Naive thymus-derived CD4-positive, alpha-beta T cell (primary cell): ENCODE measurements around the gene DOCK2. TPM values are rescaled to one million over a fixed set of nuclear protein-coding genes. Genes with fewer than 3 reads are reported as not detected.
A peak's percentile ranks its signal among the peaks of the same experiment; 100 is the strongest.
"Not testable (repeated sequence)": the region's sequence is repeated elsewhere in the genome, so short reads cannot be mapped to it uniquely, and the experiment has no call there.

Experiments used
- ATAC-seq: fragments of 150-1000 bp; cut with Tn5 transposase; 2 replicates; pipeline ENCODE4 v1.10.0; 2021; ENCODE audit warnings: mild to moderate bottlenecking, moderate library complexity
- CTCF ChIA-PET: fragments of 350-600 bp; sonication (Branson Sonifier 250); formaldehyde crosslinking; loops from one replicate; lab custom pipeline; 2021; ENCODE audit warnings: antibody characterized with exemption; lab: Charles Lee
- POLR2A ChIA-PET: fragments of 350-600 bp; sonication (Branson Sonifier 250); formaldehyde crosslinking; loops from one replicate; lab custom pipeline; 2021; ENCODE audit warnings: antibody characterized with exemption, inconsistent platforms; lab: Charles Lee
- DNase-seq, 9 donors: peaks; one replicate each; pipeline versions ENCODE4 v3.0.0 to v3.0.0-alpha.2; 2020 to 2022; ENCODE audit warnings: mixed read lengths in 1 of 9
- H3K27ac ChIP-seq: one replicate; pipeline ENCODE4 v1.7.0; 2013; ENCODE audit warnings: mild to moderate bottlenecking, low read depth, low read length, moderate library complexity
- H3K27me3 ChIP-seq, 2 donors: one replicate each; pipeline ENCODE4 v1.7.0; 2013; ENCODE audit warnings: low read length in 2 of 2, mild to moderate bottlenecking in 2 of 2, moderate library complexity in 2 of 2; ENCODE audit not compliant: control insufficient read depth in 2 of 2, insufficient read depth in 2 of 2
- H3K36me3 ChIP-seq, 3 experiments: 1 replicate in 2 of 3; 2 replicates in 1 of 3; pipeline ENCODE4 v1.7.0; 2013; ENCODE audit warnings: low read length in 3 of 3, mild to moderate bottlenecking in 3 of 3, moderate library complexity in 1 of 3; ENCODE audit not compliant: insufficient read depth in 3 of 3, control insufficient read depth in 2 of 3
- H3K4me1 ChIP-seq, 2 donors: one replicate each; pipeline ENCODE4 v1.7.0; 2013; ENCODE audit warnings: low read length in 2 of 2, mild to moderate bottlenecking in 2 of 2, moderate library complexity in 1 of 2; ENCODE audit not compliant: control insufficient read depth in 2 of 2, insufficient read depth in 2 of 2
- H3K4me3 ChIP-seq: 2 replicates; pipeline ENCODE4 v1.7.0; 2013; ENCODE audit warnings: mild to moderate bottlenecking, low read length
- H3K9me3 ChIP-seq, 3 experiments: 1 replicate in 2 of 3; 2 replicates in 1 of 3; pipeline ENCODE4 v1.7.0; 2013; ENCODE audit warnings: low read length in 3 of 3; ENCODE audit not compliant: control insufficient read depth in 2 of 3
- H3K27ac Mint-ChIP-seq, 9 donors: one replicate each; pipeline ENCODE4 v1.8.0; 2020 to 2022; ENCODE audit warnings: mixed read lengths in 9 of 9, mild to moderate bottlenecking in 8 of 9, moderate library complexity in 5 of 9, inconsistent platforms in 2 of 9
- H3K27me3 Mint-ChIP-seq, 5 donors: one replicate each; pipeline ENCODE4 v1.8.0; 2021 to 2022; ENCODE audit warnings: mixed read lengths in 5 of 5, mild to moderate bottlenecking in 1 of 5
- H3K36me3 Mint-ChIP-seq, 5 donors: one replicate each; pipeline ENCODE4 v1.8.0; 2020 to 2022; ENCODE audit warnings: mixed read lengths in 5 of 5, mild to moderate bottlenecking in 3 of 5, inconsistent platforms in 1 of 5
- H3K4me1 Mint-ChIP-seq, 7 donors: one replicate each; pipeline ENCODE4 v1.8.0; 2020 to 2022; ENCODE audit warnings: mixed read lengths in 7 of 7, mild to moderate bottlenecking in 3 of 7, inconsistent platforms in 1 of 7
- H3K4me3 Mint-ChIP-seq, 10 donors: one replicate each; pipeline ENCODE4 v1.8.0; 2020 to 2022; ENCODE audit warnings: mild to moderate bottlenecking in 10 of 10, mixed read lengths in 10 of 10, moderate library complexity in 6 of 10, inconsistent platforms in 2 of 10
- H3K9me3 Mint-ChIP-seq, 11 donors: one replicate each; pipeline ENCODE4 v1.8.0; 2020 to 2022; ENCODE audit warnings: mixed read lengths in 11 of 11, mild to moderate bottlenecking in 4 of 11, inconsistent platforms in 1 of 11, moderate library complexity in 1 of 11
- intact Hi-C, 2 donors: fragments of 100-400 bp; cut with micrococcal nuclease; formaldehyde crosslinking; loops; one replicate each; pipeline ENCODE4 v1.15.1; 2023
- polyA plus RNA-seq, 2 donors: library from polyadenylated mRNA; unstranded; fragments of 300-500 nt; fragmentation: Illumina TruSeq; gene quantifications; one replicate each; pipeline ENCODE4 v1.2.3, GENCODE V29; 2021
- total RNA-seq, 6 experiments: library from RNA in 5 of 6; stranded (reverse) in 5 of 6; gene quantifications; 1 replicate in 5 of 6; 2 replicates in 1 of 6; pipeline ENCODE4 v1.2.3 and lab custom pipeline; 2021 to 2026

Gene DOCK2
- total and polyA plus RNA-seq, 7 experiments from 2014 or later = 63.7 to 345 (median 202) TPM

GRCh38 chr5:169833681-169834292 lies 196.7 kb downstream of the DOCK2 start:
- intact Hi-C loops, H3K27me3 ChIP-seq, ATAC-seq, POLR2A ChIA-PET, DNase-seq, H3K4me3 Mint-ChIP-seq, H3K27ac ChIP-seq, H3K27me3 Mint-ChIP-seq, H3K9me3 Mint-ChIP-seq, CTCF ChIA-PET, H3K4me1 ChIP-seq, H3K36me3 ChIP-seq, H3K9me3 ChIP-seq, H3K4me3 ChIP-seq: not testable (repeated sequence)
- Mint-ChIP-seq H3K4me1 (peaks cover 0 to 41% (median 5%) of the 10 kb centered on the region in 7 donors), H3K36me3 (peaks cover 0 to 60% (median 35%) of the 10 kb centered on the region in 5 donors), H3K27ac (peak overlapping the region in 2 of 9 donors; percentile 43 to 54)

GRCh38 chr5:169834540-169834939 lies 197.5 kb downstream of the DOCK2 start:
- ATAC-seq, H3K27me3 ChIP-seq, H3K9me3 Mint-ChIP-seq, H3K27me3 Mint-ChIP-seq, H3K4me3 Mint-ChIP-seq, H3K4me1 ChIP-seq, H3K27ac ChIP-seq, H3K9me3 ChIP-seq, POLR2A ChIA-PET, DNase-seq, intact Hi-C loops, H3K4me3 ChIP-seq, CTCF ChIA-PET, H3K36me3 ChIP-seq: not testable (repeated sequence)
- H3K27ac Mint-ChIP-seq = peak overlapping the region in 1 of 9 donors; percentile 47
- H3K36me3 Mint-ChIP-seq = peaks cover 0 to 65% (median 43%) of the 10 kb centered on the region in 5 donors
- peaks cover 0 to 41% (median 5%) of the 10 kb centered on the region in 7 donors for H3K4me1 Mint-ChIP-seq

GRCh38 chr5:169836835-169837536 lies 199.9 kb downstream of the DOCK2 start:
- Mint-ChIP-seq H3K4me1 (peaks cover 0 to 33% (median 5%) of the 10 kb centered on the region in 7 donors), H3K27me3 (no peaks in the 10 kb centered on the region), H3K4me3 (no peak overlapping the region), H3K36me3 (peaks cover 10 to 77% (median 63%) of the 10 kb centered on the region in 5 donors), H3K27ac (no peak overlapping the region), H3K9me3 (no peaks in the 10 kb centered on the region)
- ATAC-seq (no peak), DNase-seq (no peak)
- peaks cover 0 to 33% (median 15%) of the 10 kb centered on the region in 3 experiments for H3K36me3 ChIP-seq
- no peak overlapping the region for H3K4me3 ChIP-seq
- intact Hi-C loops = no loop called here
- no peaks in the 10 kb centered on the region for H3K9me3 ChIP-seq
- H3K27ac ChIP-seq = no peak overlapping the region
- no peaks in the 10 kb centered on the region for H3K27me3 ChIP-seq
- CTCF ChIA-PET = no interaction called here
- POLR2A ChIA-PET = no interaction called here
- no peaks in the 10 kb centered on the region for H3K4me1 ChIP-seq

GRCh38 chr5:169837686-169838085 lies 200.6 kb downstream of the DOCK2 start:
- H3K36me3 ChIP-seq = peaks cover 0 to 40% (median 16%) of the 10 kb centered on the region in 3 experiments
- no peaks in the 10 kb centered on the region for H3K9me3 ChIP-seq
- POLR2A ChIA-PET = no interaction called here
- ATAC-seq (no peak), DNase-seq (no peak)
- H3K36me3 Mint-ChIP-seq = peaks cover 15 to 79% (median 66%) of the 10 kb centered on the region in 5 donors
- H3K4me1 Mint-ChIP-seq = peaks cover 0 to 26% (median 4%) of the 10 kb centered on the region in 7 donors
- H3K27me3 ChIP-seq = no peaks in the 10 kb centered on the region
- H3K4me1 ChIP-seq = no peaks in the 10 kb centered on the region
- intact Hi-C loops = no loop called here
- no peak overlapping the region for H3K27ac ChIP-seq
- H3K4me3 Mint-ChIP-seq = no peak overlapping the region
- CTCF ChIA-PET = no interaction called here
- H3K4me3 ChIP-seq = no peak overlapping the region
- H3K9me3 Mint-ChIP-seq = no peaks in the 10 kb centered on the region
- H3K27me3 Mint-ChIP-seq = no peaks in the 10 kb centered on the region
- H3K27ac Mint-ChIP-seq = peak overlapping the region in 1 of 9 donors; percentile 31

GRCh38 chr5:169838688-169839087 lies 201.6 kb downstream of the DOCK2 start:
- H3K27ac Mint-ChIP-seq = peak overlapping the region in 3 of 9 donors; percentile 2 to 42 (median 30)
- no peaks in the 10 kb centered on the region for H3K9me3 Mint-ChIP-seq
- Histone ChIP-seq H3K36me3 (peaks cover 0 to 43% (median 16%) of the 10 kb centered on the region in 3 experiments), H3K4me3 (no peak overlapping the region), H3K4me1 (no peaks in the 10 kb centered on the region), H3K27ac (no peak overlapping the region), H3K27me3 (no peaks in the 10 kb centered on the region), H3K9me3 (no peaks in the 10 kb centered on the region)
- H3K27me3 Mint-ChIP-seq = no peaks in the 10 kb centered on the region
- H3K4me3 Mint-ChIP-seq = no peak overlapping the region
- peaks cover 0 to 17% (median 5%) of the 10 kb centered on the region in 7 donors for H3K4me1 Mint-ChIP-seq
- ATAC-seq (no peak), DNase-seq (no peak)
- H3K36me3 Mint-ChIP-seq = peaks cover 19 to 78% (median 67%) of the 10 kb centered on the region in 5 donors
- CTCF ChIA-PET = no interaction called here
- intact Hi-C loops = no loop called here
- POLR2A ChIA-PET = no interaction called here

GRCh38 chr5:169840405-169840804 lies 203.3 kb downstream of the DOCK2 start:
- no peak for ATAC-seq
- no peak for DNase-seq
- peaks cover 6 to 59% (median 16%) of the 10 kb centered on the region in 3 experiments for H3K36me3 ChIP-seq
- H3K27ac ChIP-seq = no peak overlapping the region
- H3K27me3 ChIP-seq = no peaks in the 10 kb centered on the region
- no peaks in the 10 kb centered on the region for H3K4me1 ChIP-seq
- ChIA-PET CTCF (no interaction called here), POLR2A (no interaction called here)
- Mint-ChIP-seq H3K9me3 (no peaks in the 10 kb centered on the region), H3K27ac (peak overlapping the region in 1 of 9 donors; percentile 62), H3K27me3 (no peaks in the 10 kb centered on the region), H3K36me3 (peaks cover 30 to 86% (median 76%) of the 10 kb centered on the region in 5 donors), H3K4me1 (peaks cover 0 to 20% (median 3%) of the 10 kb centered on the region in 7 donors), H3K4me3 (no peak overlapping the region)
- H3K9me3 ChIP-seq = no peaks in the 10 kb centered on the region
- H3K4me3 ChIP-seq = no peak overlapping the region
- intact Hi-C loops = no loop called here
